GM12891 (cell line): ENCODE data around the gene HDAC8.
"Not testable (repeated sequence)": the region's sequence is repeated elsewhere in the genome, so short reads cannot be mapped to it uniquely, and the experiment has no call there.

ENCODE experiments used
- DNase-seq: peaks from one replicate; pipeline ENCODE4 v3.0.0; 2011; ENCODE audit warnings: low spot score; ENCODE audit not compliant: insufficient read length
- FAIRE-seq: peaks from 2 replicates; lab custom pipeline; 2011; peaks lifted over from hg19 to GRCh38; lab: Jason Lieb, UNC
- PAX5 ChIP-seq: IDR thresholded peaks from 2 replicates; pipeline ENCODE4 v1.6.1; 2011; ENCODE audit warnings: low read length, moderate library complexity, mild to moderate bottlenecking; ENCODE audit not compliant: insufficient read depth, severe bottlenecking
- POLR2A ChIP-seq: IDR thresholded peaks from 2 replicates; pipeline ENCODE4 v1.6.1; 2011; ENCODE audit warnings: low read depth, low read length, control low read depth
- POLR2AphosphoS5 ChIP-seq: IDR thresholded peaks from 2 replicates; pipeline ENCODE4 v1.6.1; 2011; ENCODE audit warnings: low read depth, low read length, control low read depth
- POU2F2 ChIP-seq: IDR thresholded peaks from 2 replicates; pipeline ENCODE4 v1.6.1; 2011; ENCODE audit warnings: low read depth, mild to moderate bottlenecking, control low read depth, low read length, moderate library complexity
- SPI1 ChIP-seq: IDR thresholded peaks from 2 replicates; pipeline ENCODE4 v1.6.1; 2011; ENCODE audit warnings: low read depth, low read length, control low read depth
- TAF1 ChIP-seq: IDR thresholded peaks from 2 replicates; pipeline ENCODE4 v1.6.1; 2011; ENCODE audit warnings: low read depth, low read length, control low read depth

HDAC8 gene

DNA sequence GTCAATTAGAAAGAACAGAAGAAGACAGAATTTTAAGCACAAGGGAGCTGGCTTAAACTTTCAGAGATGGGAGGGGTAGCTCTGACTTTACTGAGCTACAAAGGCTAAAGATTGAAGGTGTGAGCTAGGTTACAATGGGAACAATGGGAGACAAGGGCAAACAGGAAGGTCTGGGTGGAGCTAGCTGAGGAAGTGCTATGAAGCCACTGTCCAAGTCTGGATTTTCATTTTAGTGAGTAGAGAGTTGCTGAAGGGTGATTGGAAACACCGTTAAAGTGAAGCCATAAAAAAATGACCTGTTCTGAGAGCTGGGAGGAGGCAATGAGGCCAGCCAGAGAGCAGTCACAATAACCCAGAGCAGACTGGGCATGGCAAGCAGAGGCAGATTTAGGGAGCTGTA is 162.7 kb downstream of the HDAC8 start:
- DNase-seq (no peak), FAIRE-seq (no peak)
- TF ChIP-seq POLR2AphosphoS5 (no peak), POLR2A (no peak), TAF1 (no peak), PAX5 (no peak), POU2F2 (no peak), SPI1 (no peak)

- no peak for FAIRE-seq
- no peak for TF ChIP-seq POLR2AphosphoS5
- no peak for TF ChIP-seq POLR2A
- no peak for TF ChIP-seq PAX5
- no peak for TF ChIP-seq SPI1
- TF ChIP-seq POU2F2, result no peak
- no peak for TF ChIP-seq TAF1
- no peak for DNase-seq
These were observed 163.8 kb downstream of the HDAC8 start for GRCh38 chrX:72408885-72409284.

GRCh38 chrX:72405136-72405535 is 167.5 kb downstream of the HDAC8 start:
- FAIRE-seq, result not testable (repeated sequence)

GRCh38 chrX:72402614-72403013 is 170.0 kb downstream of the HDAC8 start:
- FAIRE-seq (no peak), DNase-seq (no peak)
- TF ChIP-seq POLR2A (no peak), POU2F2 (no peak), PAX5 (no peak), TAF1 (no peak), SPI1 (no peak)

More at GRCh38 chrX:72405136-72405535, 167.5 kb downstream of the HDAC8 start:
- DNase-seq, result not testable (repeated sequence)

DNA sequence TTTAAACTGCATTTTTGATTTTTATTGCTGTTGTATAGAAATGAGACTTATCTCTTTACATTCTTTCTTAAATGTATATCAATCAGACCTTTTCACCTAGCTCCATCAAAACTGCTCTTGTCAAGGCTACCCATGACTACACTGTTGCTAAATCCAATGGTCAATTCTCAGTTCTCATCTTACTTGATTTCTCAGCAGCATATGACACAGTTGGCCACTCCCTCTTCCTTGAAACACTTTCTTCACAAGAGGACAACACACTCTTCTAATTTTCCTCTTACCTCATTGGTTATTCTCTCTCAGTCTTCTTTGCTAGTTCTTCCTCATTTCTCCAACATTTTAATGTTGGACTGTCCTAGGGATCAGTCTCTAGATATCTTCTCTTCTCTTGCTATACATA is 172.8 kb downstream of the HDAC8 start:
- FAIRE-seq, result no peak

DNA sequence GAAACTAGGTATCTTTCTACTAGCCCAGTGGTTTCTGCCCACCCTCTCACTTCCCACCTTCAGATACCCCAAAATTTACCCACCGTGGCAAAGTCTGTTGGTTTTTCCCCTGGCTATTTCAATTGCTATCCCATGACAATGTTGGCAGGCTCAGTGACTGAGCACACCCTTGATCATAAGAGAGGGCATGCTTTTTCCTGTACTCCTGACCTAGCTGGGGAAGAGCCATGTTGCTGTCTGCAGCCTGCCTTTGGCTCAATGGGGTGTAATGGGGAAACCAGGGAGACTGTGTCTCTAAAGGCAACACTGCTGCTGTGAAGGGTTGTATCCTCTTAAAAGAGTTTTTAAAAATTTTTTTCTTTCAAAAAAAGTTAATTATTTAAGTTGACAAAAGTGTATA is 176.5 kb downstream of the HDAC8 start:
- FAIRE-seq (no peak), DNase-seq (no peak)
- TF ChIP-seq POLR2A (no peak), TAF1 (no peak), POLR2AphosphoS5 (no peak), POU2F2 (no peak)

More for the DNA sequence above, 172.8 kb downstream of the HDAC8 start:
- no peak for TF ChIP-seq POLR2A
- no peak for DNase-seq

GRCh38 chrX:72395237-72395636 is 177.4 kb downstream of the HDAC8 start:
- TF ChIP-seq TAF1 (no peak), POU2F2 (no peak), POLR2AphosphoS5 (no peak), SPI1 (no peak), POLR2A (no peak), PAX5 (no peak)
- DNase-seq, result no peak
- no peak for FAIRE-seq

DNA sequence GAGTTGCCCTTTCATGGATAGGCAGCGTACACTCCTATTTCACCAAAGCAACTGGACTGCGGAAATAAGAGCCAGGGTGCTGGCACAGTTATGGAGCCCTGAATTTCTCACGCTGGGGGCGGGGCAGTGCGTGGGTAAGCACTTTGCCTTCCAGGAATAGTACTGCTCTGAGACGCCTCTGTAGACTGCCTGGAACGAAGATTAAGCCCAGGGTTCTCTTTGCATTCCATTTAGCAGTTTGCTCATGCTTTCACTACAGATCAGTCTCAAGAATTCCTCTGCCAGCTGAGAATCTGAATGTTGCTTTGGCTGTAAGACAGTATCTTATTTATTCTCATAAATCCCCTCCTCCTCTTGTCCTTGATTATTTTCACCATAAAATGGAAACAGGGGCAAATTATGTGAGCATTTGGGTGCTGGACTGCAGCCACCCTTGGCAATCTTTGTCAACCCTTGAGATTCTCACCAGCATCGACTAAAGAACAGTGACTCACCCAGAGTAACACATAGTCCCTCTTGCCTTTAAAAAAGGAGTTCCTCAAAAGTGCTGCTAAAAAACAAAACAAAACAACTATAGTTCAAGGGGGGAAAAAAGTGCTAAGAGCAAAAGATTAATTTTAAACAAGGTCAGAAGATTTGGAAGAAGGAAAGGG is 178.0 kb downstream of the HDAC8 start:
- no peak for DNase-seq

GRCh38 chrX:72393836-72394517 is 178.7 kb downstream of the HDAC8 start:
- FAIRE-seq (no peak), DNase-seq (no peak)
- TF ChIP-seq TAF1, result no peak
- TF ChIP-seq POLR2AphosphoS5, result no peak

More for the DNA sequence above, 178.0 kb downstream of the HDAC8 start:
- no peak for TF ChIP-seq TAF1
- TF ChIP-seq PAX5, result no peak
- TF ChIP-seq SPI1, result no peak
- TF ChIP-seq POU2F2, result no peak
- TF ChIP-seq POLR2AphosphoS5, result no peak
- no peak for TF ChIP-seq POLR2A
- FAIRE-seq, result no peak

DNA sequence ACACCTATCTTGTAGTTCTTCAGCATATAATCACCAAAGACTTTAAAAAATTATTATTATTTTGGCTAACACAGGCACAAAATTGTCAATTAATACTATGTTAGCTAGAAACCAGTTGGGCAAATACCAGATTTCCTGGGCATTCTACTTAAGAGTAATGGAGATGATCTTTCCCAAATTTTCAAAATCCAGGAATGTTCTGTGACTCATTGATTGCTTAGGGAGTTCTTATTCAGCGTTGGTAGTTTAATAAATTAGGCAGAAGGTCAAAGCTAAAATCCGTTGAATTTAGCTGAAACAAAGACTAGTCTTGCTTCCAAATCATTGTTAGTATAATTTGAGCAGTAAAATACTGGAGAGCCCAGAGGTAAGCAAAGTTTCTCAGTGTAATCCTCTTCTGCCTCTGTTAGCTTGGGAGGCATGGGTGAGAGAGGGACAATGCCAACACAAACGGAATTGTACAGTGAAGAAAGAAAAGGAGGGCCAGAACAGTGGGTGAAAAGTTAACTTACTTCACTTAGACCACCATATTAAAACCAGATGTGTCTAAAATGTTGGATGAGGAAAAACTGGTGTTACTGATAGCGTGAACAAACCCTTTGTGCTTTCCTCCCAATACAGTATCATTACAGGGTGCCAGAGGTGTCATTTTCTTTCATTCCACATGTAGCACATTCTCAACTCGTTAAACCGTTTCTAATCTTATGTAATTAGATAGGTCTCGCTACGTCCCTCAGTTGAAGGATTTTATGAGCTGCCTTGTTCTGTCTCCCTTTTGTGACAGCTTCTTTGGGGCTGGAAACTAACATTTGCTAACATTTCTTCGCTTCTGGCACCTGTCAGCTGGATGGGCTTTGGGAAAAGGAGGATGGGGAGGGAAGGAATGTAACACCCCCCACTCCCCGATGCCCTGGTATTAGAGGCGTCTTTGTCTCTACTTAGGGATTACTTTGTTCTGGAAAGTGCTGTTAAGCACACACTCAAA is 179.5 kb downstream of the HDAC8 start:
- DNase-seq, result no peak
- TF ChIP-seq POLR2AphosphoS5 (no peak), TAF1 (no peak), POLR2A (no peak), PAX5 (no peak), POU2F2 (no peak), SPI1 (no peak)
- no peak for FAIRE-seq
